Right cardiac atrium (tissue), 5 donors: ENCODE data around the gene NLRP4. TPM values are rescaled to one million over a fixed set of nuclear protein-coding genes. Genes with fewer than 3 reads are reported as not detected.

ENCODE experiments used
- ATAC-seq, 2 donors: fragments of 200-7000 bp; cut with Tn5 transposase; one replicate each; pipeline versions ENCODE4 v1.8.0 to v1.9.1; 2020; ENCODE audit warnings: moderate library complexity in 2 of 2, mild to moderate bottlenecking in 1 of 2
- DNase-seq, 3 donors: peaks; one replicate each; pipeline ENCODE4 v3.0.0-alpha.2; 2020
- H3K27ac ChIP-seq: one replicate; pipeline ENCODE4 v1.5.1; 2013; ENCODE audit warnings: mild to moderate bottlenecking, low read length, control low read depth, moderate library complexity
- H3K27me3 ChIP-seq: one replicate; pipeline ENCODE4 v1.6.1; 2013; ENCODE audit not compliant: control insufficient read depth, insufficient read depth
- H3K4me1 ChIP-seq: one replicate; pipeline ENCODE4 v1.6.1; 2013; ENCODE audit warnings: low read length; ENCODE audit not compliant: control insufficient read depth, insufficient read depth
- H3K4me3 ChIP-seq: one replicate; pipeline ENCODE4 v1.5.1; 2013; ENCODE audit warnings: low read length, control low read depth
- H3K9me3 ChIP-seq: one replicate; pipeline ENCODE4 v1.6.1; 2013; ENCODE audit warnings: low read length; ENCODE audit not compliant: control insufficient read depth
- WGBS: extraction: QIAGEN DNeasy Blood & Tissue Kit; methylation state at CpG from one replicate; pipeline ENCODE4 v1.1.7; 2013; 5-methylcytosine and 5-hydroxymethylcytosine counted together
- intact Hi-C, 4 donors: fragments of 100-400 bp; cut with DNase I; formaldehyde crosslinking; loops; one replicate each; pipeline versions ENCODE4 v1.11.0 to v1.14.0; 2022 to 2023
- polyA plus RNA-seq: library from polyadenylated mRNA; stranded (reverse); fragments of 200-250 nt; gene quantifications from one replicate; pipeline ENCODE4 v1.2.3, GENCODE V29; 2013
- total RNA-seq, 4 donors: library from RNA; stranded (reverse); fragmentation: NEBNext Ultra II Directional; extraction: Animal tissue kit (Norgen Biotek cat#: 25700); gene quantifications; one replicate each; pipeline ENCODE4 v1.2.1, GENCODE V29; 2021
- donor health status: healthy with polysubstance abuse.
- donor health status: DM: no; HTN: yes; CAD: no.
- donor health status: DM: no; HTN: no; CAD: no.
- donor health status: DM: no; HTN: yes; CAD: no; lungs with severe emphysema.
- donor health status: DM: yes; HTN: yes; CAD: no.

NLRP4 gene
- total and polyA plus RNA-seq, 5 donors, result not detected

GRCh38 chr19:55930996-55931515 is 94.7 kb downstream of the NLRP4 start:
- H3K9me3 ChIP-seq, result no peaks in the 10 kb centered on the region
- 70% methylated on average over 14 of the region's 14 CpGs for WGBS
- intact Hi-C loops, result no loop called here
- ATAC-seq, result no peak
- H3K4me1 ChIP-seq, result no peaks in the 10 kb centered on the region
- H3K4me3 ChIP-seq, result no peak overlapping the region
- H3K27ac ChIP-seq, result no peak overlapping the region
- H3K27me3 ChIP-seq, result no peaks in the 10 kb centered on the region
- no peak for DNase-seq

Other genes starting within 250 kb of the NLRP4 start
- 10 to 100 TPM; 17.5 to 20.0 (median 18.4) TPM for gene FIZ1, start 237.0 kb upstream of the NLRP4 start, total RNA-seq
- gene FIZ1, start 237.0 kb upstream of the NLRP4 start, polyA plus RNA-seq, result 16.3 TPM
- 10 to 100 TPM; 11.4 to 18.5 (median 17.5) TPM for gene ZNF524, start 236.3 kb upstream of the NLRP4 start, total RNA-seq
- 27.1 TPM for gene ZNF524, start 236.3 kb upstream of the NLRP4 start, polyA plus RNA-seq
- 10 to 100 TPM; 19.4 to 20.8 (median 20.2) TPM for gene ZNF865, start 230.9 kb upstream of the NLRP4 start, total RNA-seq
- gene ZNF865, start 230.9 kb upstream of the NLRP4 start, polyA plus RNA-seq, result 17.2 TPM
- gene ZNF784, start 212.0 kb upstream of the NLRP4 start, total RNA-seq, result 10 to 100 TPM; 11.5 to 16.3 (median 13.3) TPM
- gene ZNF784, start 212.0 kb upstream of the NLRP4 start, polyA plus RNA-seq, result 13.0 TPM
- 10 to 100 TPM; 23.7 to 32.0 (median 28.9) TPM for gene ZNF580, start 195.5 kb upstream of the NLRP4 start, total RNA-seq
- gene ZNF580, start 195.5 kb upstream of the NLRP4 start, polyA plus RNA-seq, result 18.7 TPM
- gene ZNF581, start 192.9 kb upstream of the NLRP4 start, total RNA-seq, result 10 to 100 TPM in 1 of 4 donors, 1 to 10 TPM in 3; 7.7 to 12.5 (median 9.3) TPM
- gene ZNF581, start 192.9 kb upstream of the NLRP4 start, polyA plus RNA-seq, result 6.3 TPM
- 10 to 100 TPM; 23.6 to 26.6 (median 24.3) TPM for gene CCDC106, start 188.3 kb upstream of the NLRP4 start, total RNA-seq
- gene CCDC106, start 188.3 kb upstream of the NLRP4 start, polyA plus RNA-seq, result 30.4 TPM
- 100 to 1,000 TPM in 1 of 4 donors, 10 to 100 TPM in 3; 87.5 to 101 (median 90.4) TPM for gene U2AF2, start 181.5 kb upstream of the NLRP4 start, total RNA-seq
- 76.0 TPM for gene U2AF2, start 181.5 kb upstream of the NLRP4 start, polyA plus RNA-seq
- 100 to 1,000 TPM; 175 to 232 (median 208) TPM for gene EPN1, start 161.3 kb upstream of the NLRP4 start, total RNA-seq
- gene EPN1, start 161.3 kb upstream of the NLRP4 start, polyA plus RNA-seq, result 187 TPM
- not detected for gene NLRP9, start 98.1 kb upstream of the NLRP4 start, total RNA-seq
- not detected for gene NLRP9, start 98.1 kb upstream of the NLRP4 start, polyA plus RNA-seq
- not detected for gene RFPL4A, start 77.4 kb upstream of the NLRP4 start, total RNA-seq
- not detected for gene RFPL4A, start 77.4 kb upstream of the NLRP4 start, polyA plus RNA-seq
- gene RFPL4AL1, start 67.4 kb upstream of the NLRP4 start, total RNA-seq, result not detected
- not detected for gene RFPL4AL1, start 67.4 kb upstream of the NLRP4 start, polyA plus RNA-seq
- not detected for gene NLRP11, start 4.5 kb upstream of the NLRP4 start, total RNA-seq
- gene NLRP11, start 4.5 kb upstream of the NLRP4 start, polyA plus RNA-seq, result not detected
- not detected for gene NLRP13, start 95.8 kb downstream of the NLRP4 start, total RNA-seq
- not detected for gene NLRP13, start 95.8 kb downstream of the NLRP4 start, polyA plus RNA-seq
- gene NLRP8, start 111.3 kb downstream of the NLRP4 start, total RNA-seq, result not detected
- gene NLRP8, start 111.3 kb downstream of the NLRP4 start, polyA plus RNA-seq, result not detected
- not detected for gene NLRP5, start 150.2 kb downstream of the NLRP4 start, total RNA-seq
- not detected for gene NLRP5, start 150.2 kb downstream of the NLRP4 start, polyA plus RNA-seq